ENCODE measurements around the gene PRUNE2. TPM values are rescaled to one million over a fixed set of nuclear protein-coding genes. Genes with fewer than 3 reads are reported as not detected.

Gene PRUNE2
- total RNA-seq, 2 experiments from 2014 or later = 0.38 to 0.44 TPM

GRCh38 chr9:76880210-76880609, 25.7 kb downstream of the PRUNE2 start:
- TF ChIP-seq EZH2phosphoT487 (IDR thresholded peaks at IDR 0.05; ENCODE audit: borderline replicate concordance, low read depth, low read length) = no peak
- TF ChIP-seq CTCF (conservative IDR thresholded peaks at IDR 0.05; ENCODE audit: low read length) = no peak
- no peaks in the 10 kb centered on the region for H3K79me2 ChIP-seq (ENCODE audit: insufficient read depth, low read depth, low read length)
- intact Hi-C loops (cut with micrococcal nuclease; ENCODE audit: unreplicated experiment) = no loop called here
- no peak for DNase-seq (ENCODE audit: low spot score)
- H3K27ac ChIP-seq (ENCODE audit: low read depth, low read length, poor library complexity, severe bottlenecking) = no peak overlapping the region
- ChIA-PET CTCF (ENCODE audit: unreplicated experiment) (no interaction called here), POLR2A (no interaction called here)
- H3K9me3 ChIP-seq (ENCODE audit: low read length) = no peaks in the 10 kb centered on the region
- H3K9me2 ChIP-seq (ENCODE audit: insufficient read depth, low read length) = no peaks in the 10 kb centered on the region
- no peak overlapping the region for H3K4me2 ChIP-seq (ENCODE audit: low read length)
- H3K4me1 ChIP-seq (ENCODE audit: insufficient read depth, low read length, poor library complexity, severe bottlenecking) = no peaks in the 10 kb centered on the region
- no peaks in the 10 kb centered on the region for H3K36me3 ChIP-seq (ENCODE audit: insufficient read depth, low read length)
- H3K4me3 ChIP-seq (ENCODE audit: low read depth, low read length, poor library complexity, severe bottlenecking) = no peak overlapping the region
- BruUV-seq (replicated peaks) = no TSS peak
- no peaks in the 10 kb centered on the region for H4K20me1 ChIP-seq (ENCODE audit: insufficient read depth, low read length)
- H2AFZ ChIP-seq (ENCODE audit: low read length) = no peak overlapping the region

- DNase-seq (ENCODE audit: low spot score) = no peak
- no peaks in the 10 kb centered on the region for H4K20me1 ChIP-seq (ENCODE audit: insufficient read depth, low read length)
- no peak overlapping the region for H3K4me2 ChIP-seq (ENCODE audit: low read length)
- H3K4me1 ChIP-seq (ENCODE audit: insufficient read depth, low read length, poor library complexity, severe bottlenecking) = no peaks in the 10 kb centered on the region
- H3K4me3 ChIP-seq (ENCODE audit: low read depth, low read length, poor library complexity, severe bottlenecking) = no peak overlapping the region
- no peaks in the 10 kb centered on the region for H3K9me2 ChIP-seq (ENCODE audit: insufficient read depth, low read length)
- no TSS peak for BruUV-seq (replicated peaks)
- ChIA-PET POLR2A (no interaction called here), CTCF (ENCODE audit: unreplicated experiment) (no interaction called here)
- H3K27ac ChIP-seq (ENCODE audit: low read depth, low read length, poor library complexity, severe bottlenecking) = no peak overlapping the region
- no peak for TF ChIP-seq CTCF (conservative IDR thresholded peaks at IDR 0.05; ENCODE audit: low read length)
- no peaks in the 10 kb centered on the region for H3K36me3 ChIP-seq (ENCODE audit: insufficient read depth, low read length)
- H3K9me3 ChIP-seq (ENCODE audit: low read length) = no peaks in the 10 kb centered on the region
- no peaks in the 10 kb centered on the region for H3K79me2 ChIP-seq (ENCODE audit: insufficient read depth, low read depth, low read length)
- intact Hi-C loops (cut with micrococcal nuclease; ENCODE audit: unreplicated experiment) = no loop called here
- H2AFZ ChIP-seq (ENCODE audit: low read length) = no peak overlapping the region
These were observed 27.0 kb downstream of the PRUNE2 start for GRCh38 chr9:76878933-76879332.

- TF ChIP-seq EZH2phosphoT487 (IDR thresholded peaks at IDR 0.05; ENCODE audit: borderline replicate concordance, low read depth, low read length) (no peak), CTCF (conservative IDR thresholded peaks at IDR 0.05; ENCODE audit: low read length) (no peak)
- no peaks in the 10 kb centered on the region for H3K79me2 ChIP-seq (ENCODE audit: insufficient read depth, low read depth, low read length)
- no peak overlapping the region for H2AFZ ChIP-seq (ENCODE audit: low read length)
- POLR2A ChIA-PET = no interaction called here
- DNase-seq (ENCODE audit: low spot score) = no peak
- no peaks in the 10 kb centered on the region for H4K20me1 ChIP-seq (ENCODE audit: insufficient read depth, low read length)
- no peaks in the 10 kb centered on the region for H3K9me3 ChIP-seq (ENCODE audit: low read length)
- H3K27ac ChIP-seq (ENCODE audit: low read depth, low read length, poor library complexity, severe bottlenecking) = no peak overlapping the region
- no peak overlapping the region for H3K4me3 ChIP-seq (ENCODE audit: low read depth, low read length, poor library complexity, severe bottlenecking)
- H3K36me3 ChIP-seq (ENCODE audit: insufficient read depth, low read length) = no peaks in the 10 kb centered on the region
- H3K4me1 ChIP-seq (ENCODE audit: insufficient read depth, low read length, poor library complexity, severe bottlenecking) = no peaks in the 10 kb centered on the region
- BruUV-seq (replicated peaks) = no TSS peak
- intact Hi-C loops (cut with micrococcal nuclease; ENCODE audit: unreplicated experiment) = no loop called here
- H3K4me2 ChIP-seq (ENCODE audit: low read length) = no peak overlapping the region
- H3K9me2 ChIP-seq (ENCODE audit: insufficient read depth, low read length) = no peaks in the 10 kb centered on the region
- CTCF ChIA-PET (ENCODE audit: unreplicated experiment) = no interaction called here
These were observed 28.0 kb downstream of the PRUNE2 start for GRCh38 chr9:76877961-76878360.

Data from OCI-LY7 (cell line).